HG02623 (cell line): ENCODE data around the gene FCRL5.
A peak's percentile ranks its signal among the peaks of the same experiment; 100 is the strongest.

ENCODE experiments used
- ATAC-seq: cut with Tn5 transposase; IDR thresholded peaks from one replicate; pipeline ENCODE4 v1.9.1; 2021; ENCODE audit warnings: moderate library complexity; ENCODE audit not compliant: unreplicated experiment

The FCRL5 gene

GRCh38 chr1:157532569-157532968, 19.7 kb downstream of the FCRL5 start:
- ATAC-seq, result no peak

- ATAC-seq, result peak; percentile 51
Observed at GRCh38 chr1:157523774-157524493, 28.4 kb downstream of the FCRL5 start.

- no peak for ATAC-seq
Observed at GRCh38 chr1:157521056-157521455, 31.3 kb downstream of the FCRL5 start.

GRCh38 chr1:157520386-157520935, 31.9 kb downstream of the FCRL5 start:
- ATAC-seq, result no peak

- no peak for ATAC-seq
Observed at GRCh38 chr1:157519451-157519850, 32.9 kb downstream of the FCRL5 start.

- ATAC-seq, result no peak
Observed at GRCh38 chr1:157517016-157517415, 35.3 kb downstream of the FCRL5 start.

GRCh38 chr1:157515709-157516108, 36.6 kb downstream of the FCRL5 start:
- ATAC-seq, result no peak

- ATAC-seq, result no peak
Observed at GRCh38 chr1:157515141-157515540, 37.2 kb downstream of the FCRL5 start.

- peak; percentile 43 for ATAC-seq
Observed at GRCh38 chr1:157512036-157512969, 40.0 kb downstream of the FCRL5 start.

GRCh38 chr1:157509546-157510232, 42.6 kb downstream of the FCRL5 start:
- ATAC-seq, result no peak

- ATAC-seq, result peak; percentile 85
Observed at GRCh38 chr1:157505481-157506272, 46.6 kb downstream of the FCRL5 start.

GRCh38 chr1:157504646-157505045, 47.7 kb downstream of the FCRL5 start:
- no peak for ATAC-seq

- ATAC-seq, result no peak
Observed at GRCh38 chr1:157499521-157499920, 52.8 kb downstream of the FCRL5 start.

GRCh38 chr1:157498736-157499090, 53.6 kb downstream of the FCRL5 start:
- no peak for ATAC-seq

- ATAC-seq, result no peak
Observed at GRCh38 chr1:157497987-157498735, 54.2 kb downstream of the FCRL5 start.

- peak; percentile 45 for ATAC-seq
Observed at GRCh38 chr1:157497284-157497683, 55.0 kb downstream of the FCRL5 start.

GRCh38 chr1:157496121-157496526, 56.2 kb downstream of the FCRL5 start:
- no peak for ATAC-seq

- no peak for ATAC-seq
Observed at GRCh38 chr1:157495285-157495684, 57.0 kb downstream of the FCRL5 start.

GRCh38 chr1:157494093-157494492, 58.2 kb downstream of the FCRL5 start:
- no peak for ATAC-seq
